ENCODE data around the gene RALGAPA2. TPM values are rescaled to one million over a fixed set of nuclear protein-coding genes. Genes with fewer than 3 reads are reported as not detected.

RALGAPA2 gene
- total RNA-seq, 1 experiment from 2014 or later, result 9.8 TPM

DNA sequence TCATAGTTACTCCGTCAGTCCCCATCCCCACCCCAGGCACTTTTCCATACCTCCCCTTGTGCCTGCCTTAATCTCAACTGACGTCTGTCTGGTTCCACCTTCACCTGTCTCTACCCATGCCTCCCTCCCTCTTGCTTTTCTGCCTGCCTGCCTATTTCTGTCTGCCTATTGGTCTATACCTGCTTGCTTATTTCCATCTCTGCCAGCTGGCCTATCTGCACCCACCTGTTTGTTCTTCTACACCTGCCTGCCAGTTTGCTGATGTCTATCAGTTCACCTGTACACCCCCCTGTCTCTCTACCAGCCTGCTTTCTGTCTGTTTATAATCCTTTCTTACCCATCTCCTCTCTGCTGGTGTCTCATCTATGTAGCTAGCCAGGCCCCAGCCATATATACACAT is 87.5 kb downstream of the RALGAPA2 start:
- DNase-seq (ENCODE audit: unreplicated experiment), result no peak
- H3K4me1 Mint-ChIP-seq (ENCODE audit: insufficient read depth, unreplicated experiment), result no peaks in the 10 kb centered on the region
- intact Hi-C loops (cut with micrococcal nuclease), result no loop called here
- H3K27me3 Mint-ChIP-seq (ENCODE audit: insufficient read depth, unreplicated experiment), result no peaks in the 10 kb centered on the region
- no peak overlapping the region for H3K4me3 Mint-ChIP-seq (ENCODE audit: unreplicated experiment)
- peaks cover 27% of the 10 kb centered on the region for H3K36me3 Mint-ChIP-seq (ENCODE audit: insufficient read depth, unreplicated experiment)
- TF ChIP-seq, protein P1, sequence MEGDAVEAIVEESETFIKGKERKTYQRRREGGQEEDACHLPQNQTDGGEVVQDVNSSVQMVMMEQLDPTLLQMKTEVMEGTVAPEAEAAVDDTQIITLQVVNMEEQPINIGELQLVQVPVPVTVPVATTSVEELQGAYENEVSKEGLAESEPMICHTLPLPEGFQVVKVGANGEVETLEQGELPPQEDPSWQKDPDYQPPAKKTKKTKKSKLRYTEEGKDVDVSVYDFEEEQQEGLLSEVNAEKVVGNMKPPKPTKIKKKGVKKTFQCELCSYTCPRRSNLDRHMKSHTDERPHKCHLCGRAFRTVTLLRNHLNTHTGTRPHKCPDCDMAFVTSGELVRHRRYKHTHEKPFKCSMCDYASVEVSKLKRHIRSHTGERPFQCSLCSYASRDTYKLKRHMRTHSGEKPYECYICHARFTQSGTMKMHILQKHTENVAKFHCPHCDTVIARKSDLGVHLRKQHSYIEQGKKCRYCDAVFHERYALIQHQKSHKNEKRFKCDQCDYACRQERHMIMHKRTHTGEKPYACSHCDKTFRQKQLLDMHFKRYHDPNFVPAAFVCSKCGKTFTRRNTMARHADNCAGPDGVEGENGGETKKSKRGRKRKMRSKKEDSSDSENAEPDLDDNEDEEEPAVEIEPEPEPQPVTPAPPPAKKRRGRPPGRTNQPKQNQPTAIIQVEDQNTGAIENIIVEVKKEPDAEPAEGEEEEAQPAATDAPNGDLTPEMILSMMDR (IDR thresholded peaks at IDR 0.05; ENCODE audit: unreplicated experiment), result no peak
- ChIA-PET POLR2A (no interaction called here), CTCF (interaction anchor here (0.7 to 1.6 kb wide), 3 partner anchors 22 to 207 kb away, joined by 3 to 5 read pairs (median 3); no protein-coding TSS in a partner anchor)
- no TSS peak for BruUV-seq (replicated peaks)
- no peak overlapping the region for H3K27ac Mint-ChIP-seq (ENCODE audit: low read depth, unreplicated experiment)
- H3K9me3 Mint-ChIP-seq (ENCODE audit: unreplicated experiment), result no peaks in the 10 kb centered on the region

DNA sequence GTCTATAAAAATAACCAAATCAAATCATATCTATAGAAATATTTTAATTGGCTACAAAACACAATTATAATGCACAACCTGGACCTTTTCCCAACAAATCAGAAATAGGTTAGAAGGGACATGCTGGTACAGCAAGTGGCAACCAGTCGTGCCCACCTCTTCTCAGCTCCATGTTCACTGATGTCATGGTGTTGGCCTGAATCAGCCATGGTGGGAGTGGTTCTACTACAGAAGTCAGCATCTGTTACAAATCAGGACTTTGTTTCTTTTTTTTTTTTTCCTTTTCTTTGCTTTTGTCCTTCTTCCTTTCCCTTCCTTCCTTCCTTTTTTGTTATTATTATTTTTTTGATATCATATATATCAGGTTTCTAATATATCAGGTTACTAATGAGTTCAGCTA is 91.2 kb downstream of the RALGAPA2 start:
- Mint-ChIP-seq H3K27ac (ENCODE audit: low read depth, unreplicated experiment) (no peak overlapping the region), H3K4me3 (ENCODE audit: unreplicated experiment) (no peak overlapping the region), H3K9me3 (ENCODE audit: unreplicated experiment) (no peaks in the 10 kb centered on the region), H3K36me3 (ENCODE audit: insufficient read depth, unreplicated experiment) (peaks cover 17% of the 10 kb centered on the region), H3K4me1 (ENCODE audit: insufficient read depth, unreplicated experiment) (no peaks in the 10 kb centered on the region), H3K27me3 (ENCODE audit: insufficient read depth, unreplicated experiment) (no peaks in the 10 kb centered on the region)
- DNase-seq (ENCODE audit: unreplicated experiment), result no peak
- TF ChIP-seq, protein P1 (IDR thresholded peaks at IDR 0.05; ENCODE audit: unreplicated experiment), result no peak
- BruUV-seq (replicated peaks), result no TSS peak
- POLR2A ChIA-PET, result interaction anchor here (1.6 kb wide), 1 partner anchor 18 kb away, joined by 4 read pairs; no protein-coding TSS in a partner anchor
- CTCF ChIA-PET, result interaction anchor here (0.6 to 2.4 kb wide), 4 partner anchors 27 to 493 kb away, joined by 3 to 14 read pairs (median 3); no protein-coding TSS in a partner anchor
- intact Hi-C loops (cut with micrococcal nuclease), result no loop called here

DNA sequence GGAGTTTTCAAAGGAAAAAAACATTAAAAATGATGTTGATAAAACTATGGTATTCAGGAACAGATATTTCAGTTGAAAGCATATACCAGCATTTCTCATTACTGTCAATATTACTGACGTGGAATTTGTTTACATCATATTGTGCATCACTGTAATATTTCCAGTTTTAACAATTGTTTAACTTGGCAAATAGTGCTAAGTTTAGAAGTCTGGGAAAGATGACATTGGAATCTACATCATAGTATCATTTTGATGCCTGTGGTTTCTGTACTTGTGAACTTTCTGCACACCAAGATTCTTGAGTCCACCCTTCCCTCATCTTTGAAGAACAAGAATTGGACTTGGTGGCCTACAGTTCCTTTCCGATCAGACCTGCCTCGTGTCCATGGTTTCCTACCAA is 98.1 kb downstream of the RALGAPA2 start:
- no TSS peak for BruUV-seq (replicated peaks)

DNA sequence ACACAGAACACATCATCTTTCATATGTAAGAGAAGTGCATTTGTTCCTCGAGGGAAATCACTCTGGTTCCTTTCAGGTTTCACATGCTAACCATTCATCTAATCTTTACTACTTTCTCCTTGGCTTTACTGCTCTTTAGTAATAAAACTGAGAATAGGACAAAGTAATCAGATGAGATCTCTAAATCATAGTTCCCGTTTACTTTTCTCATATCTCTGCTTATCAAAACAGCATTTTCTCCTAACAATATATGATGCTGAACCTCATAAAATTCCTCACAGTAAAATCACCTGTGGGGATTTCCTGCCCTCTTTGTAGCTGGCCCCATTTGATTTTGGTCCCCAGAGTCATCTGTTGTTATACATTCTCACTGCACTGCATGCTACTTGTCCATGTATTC is 100.2 kb downstream of the RALGAPA2 start:
- no TSS peak for BruUV-seq (replicated peaks)
- ChIA-PET POLR2A (no interaction called here), CTCF (interaction anchor here (9.9 kb wide), 1 partner anchor 18 kb away, joined by 127 read pairs; no protein-coding TSS in a partner anchor)
- Mint-ChIP-seq H3K4me1 (ENCODE audit: insufficient read depth, unreplicated experiment) (no peaks in the 10 kb centered on the region), H3K36me3 (ENCODE audit: insufficient read depth, unreplicated experiment) (peaks cover 40% of the 10 kb centered on the region), H3K27me3 (ENCODE audit: insufficient read depth, unreplicated experiment) (no peaks in the 10 kb centered on the region), H3K27ac (ENCODE audit: low read depth, unreplicated experiment) (peak overlapping the region; percentile 7), H3K4me3 (ENCODE audit: unreplicated experiment) (no peak overlapping the region), H3K9me3 (ENCODE audit: unreplicated experiment) (no peaks in the 10 kb centered on the region)
- TF ChIP-seq, protein P1 (IDR thresholded peaks at IDR 0.05; ENCODE audit: unreplicated experiment), result no peak
- intact Hi-C loops (cut with micrococcal nuclease), result no loop called here
- DNase-seq (ENCODE audit: unreplicated experiment), result no peak

More for the DNA sequence above, 98.1 kb downstream of the RALGAPA2 start:
- no peak for DNase-seq (ENCODE audit: unreplicated experiment)
- Mint-ChIP-seq H3K4me3 (ENCODE audit: unreplicated experiment) (no peak overlapping the region), H3K4me1 (ENCODE audit: insufficient read depth, unreplicated experiment) (no peaks in the 10 kb centered on the region), H3K27ac (ENCODE audit: low read depth, unreplicated experiment) (peak overlapping the region; percentile 21), H3K9me3 (ENCODE audit: unreplicated experiment) (no peaks in the 10 kb centered on the region), H3K27me3 (ENCODE audit: insufficient read depth, unreplicated experiment) (no peaks in the 10 kb centered on the region), H3K36me3 (ENCODE audit: insufficient read depth, unreplicated experiment) (peaks cover 32% of the 10 kb centered on the region)
- TF ChIP-seq, protein P1 (IDR thresholded peaks at IDR 0.05; ENCODE audit: unreplicated experiment), result no peak
- POLR2A ChIA-PET, result no interaction called here
- intact Hi-C loops (cut with micrococcal nuclease), result no loop called here
- CTCF ChIA-PET, result interaction anchor here (1.8 kb wide), 1 partner anchor 21 kb away, joined by 6 read pairs; no protein-coding TSS in a partner anchor

Measured in MCF 10A (cell line).